Measurements from ENCODE around the gene MFAP4. TPM values are rescaled to one million over a fixed set of nuclear protein-coding genes. Genes with fewer than 3 reads are reported as not detected.

The MFAP4 gene
- total RNA-seq, 4 donors from 2014 or later = 30.6 to 131 (median 53.4) TPM

- Histone ChIP-seq H3K4me1 (peaks cover 0 to 64% (median 21%) of the 10 kb centered on the region in 4 donors), H3K27ac (peak overlapping the region; percentile 92 to 99 (median 94))
- DNase-seq (ENCODE audit: low spot score in 2 of 2) = no peak
Observed at GRCh38 chr17:19379361-19380065, 7.5 kb downstream of the MFAP4 start.

DNA sequence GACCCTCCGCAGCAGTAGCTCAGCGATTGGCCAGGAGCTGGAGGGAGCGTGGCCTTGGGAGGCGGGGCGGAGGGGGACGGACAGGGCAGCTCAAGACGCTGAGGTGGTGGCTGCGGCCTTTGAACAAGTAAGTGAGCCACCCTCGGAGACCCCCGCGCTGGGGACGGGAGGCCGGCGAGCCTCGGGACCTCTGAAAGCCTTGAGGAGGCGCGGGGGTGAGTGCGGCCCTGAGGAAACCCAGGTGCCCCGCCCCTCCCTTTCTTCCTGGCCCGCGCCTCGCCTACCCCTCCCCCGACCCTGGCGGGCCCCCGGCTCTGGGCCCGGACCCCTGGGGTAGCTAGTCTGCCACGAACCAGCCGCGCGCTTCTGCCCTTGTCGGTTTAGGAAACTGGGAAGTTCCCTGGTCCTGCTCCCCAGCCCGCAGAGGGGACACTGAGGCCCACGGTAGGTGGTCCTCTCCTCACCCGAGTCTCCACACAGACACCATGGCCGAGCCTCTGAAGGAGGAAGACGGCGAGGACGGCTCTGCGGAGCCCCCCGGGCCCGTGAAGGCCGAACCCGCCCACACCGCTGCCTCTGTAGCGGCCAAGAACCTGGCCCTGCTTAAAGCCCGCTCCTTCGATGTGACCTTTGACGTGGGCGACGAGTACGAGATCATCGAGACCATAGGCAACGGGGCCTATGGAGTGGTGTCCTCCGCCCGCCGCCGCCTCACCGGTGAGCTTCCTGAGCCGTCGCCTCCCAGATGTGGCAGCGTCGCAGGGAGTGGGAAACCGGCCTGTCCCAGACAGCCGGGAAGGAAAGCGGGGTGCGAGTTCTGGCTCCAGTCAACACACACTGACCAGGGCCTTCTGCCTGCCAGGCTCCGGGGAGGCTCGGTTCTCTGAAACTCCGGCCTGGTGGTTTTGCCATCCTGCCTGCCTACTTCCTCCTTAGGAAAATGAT is 8.3 kb downstream of the MFAP4 start, which contains the start of gene MAPK7:
Gene MAPK7 (plus strand): TSS at position 83 of the 945 bp plus-strand sequence. CDS start 403 bp downstream, at position 486.
- TF ChIP-seq EP300 (IDR thresholded peaks at IDR 0.05) = no peak
- peak; percentile 50 to 53 for TF ChIP-seq POLR2A (IDR thresholded peaks at IDR 0.05)
- Histone ChIP-seq H3K36me3 (peaks cover 2 to 48% (median 30%) of the 10 kb centered on the region in 3 donors), H3K27ac (peak within 1 kb of the TSS; percentile 92 to 99 (median 94)), H3K4me3 (peak within 1 kb of the TSS; percentile 80 to 87 (median 83)), H3K4me1 (peaks cover 0 to 56% (median 13%) of the 10 kb centered on the region in 4 donors), H3K27me3 (no peaks in the 10 kb centered on the region), H3K9me3 (no peaks in the 10 kb centered on the region)
- 3 to 10% methylated on average over 32 to 53 of the region's 69 CpGs for WGBS, 2 donors
- DNase-seq (ENCODE audit: low spot score in 2 of 2) = no peak

More at GRCh38 chr17:19379361-19380065, 7.5 kb downstream of the MFAP4 start:
- Histone ChIP-seq H3K36me3 (peaks cover 2 to 55% (median 30%) of the 10 kb centered on the region in 3 donors), H3K9me3 (no peaks in the 10 kb centered on the region), H3K27me3 (no peaks in the 10 kb centered on the region), H3K4me3 (peak overlapping the region; percentile 80 to 87 (median 83))
- TF ChIP-seq EP300 (IDR thresholded peaks at IDR 0.05) = no peak
- no peak for TF ChIP-seq CTCF (IDR thresholded peaks at IDR 0.05)
- no peak for TF ChIP-seq POLR2A (IDR thresholded peaks at IDR 0.05)
- WGBS, 2 donors = 80 to 83% methylated on average over 13 of the region's 13 CpGs

DNA sequence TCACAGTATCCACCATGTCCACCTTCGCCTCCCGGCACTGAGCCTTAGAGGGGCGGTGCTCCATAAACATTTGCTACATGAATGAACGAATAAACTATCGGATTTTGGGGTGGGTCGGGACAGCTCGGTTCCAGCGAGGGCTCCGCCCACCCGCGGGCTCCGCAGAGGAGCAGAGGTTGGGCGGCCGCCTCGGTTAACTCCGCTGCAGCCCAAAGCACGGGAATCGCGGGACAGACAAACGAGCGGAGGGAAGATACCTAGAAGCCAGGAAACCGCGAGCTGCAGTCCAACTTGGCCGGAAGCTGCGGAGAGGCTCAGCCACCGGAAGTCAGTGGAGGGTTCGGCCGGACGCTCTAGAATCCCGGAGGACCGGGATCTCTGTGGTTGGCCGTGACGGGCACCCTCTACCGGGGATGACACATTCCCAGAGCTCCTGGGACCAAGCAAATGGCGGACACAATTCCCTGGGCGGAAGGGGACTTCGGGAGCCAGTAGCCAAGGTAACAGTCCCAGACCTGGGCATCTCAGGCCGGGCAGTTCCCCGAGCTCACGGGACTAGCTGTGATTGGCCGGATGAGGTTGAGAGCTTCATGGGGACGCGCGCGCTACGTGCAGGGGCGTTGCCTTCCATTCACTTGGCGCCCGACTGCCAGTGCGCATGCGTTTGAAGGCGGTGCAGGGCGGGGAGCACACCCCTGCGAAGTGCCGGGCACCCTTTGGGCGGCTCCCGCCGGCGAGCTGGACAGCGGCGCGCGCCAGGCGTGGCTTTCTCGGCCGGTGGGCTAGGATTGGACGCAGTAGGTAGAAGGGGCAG is 9.2 kb downstream of the MFAP4 start:
- H3K4me3 ChIP-seq = peak overlapping the region; percentile 66 to 87 (median 81)
- WGBS, 2 donors = 0 to 1% methylated on average over 30 to 42 of the region's 67 CpGs
- H3K27ac ChIP-seq = peak overlapping the region; percentile 87 to 99 (median 94)
- peaks cover 2 to 40% (median 26%) of the 10 kb centered on the region in 3 donors for H3K36me3 ChIP-seq
- DNase-seq (ENCODE audit: low spot score in 2 of 2) = peak; percentile 90 to 94
- H3K27me3 ChIP-seq = no peaks in the 10 kb centered on the region
- H3K4me1 ChIP-seq = peaks cover 0 to 47% (median 13%) of the 10 kb centered on the region in 4 donors
- H3K9me3 ChIP-seq = no peaks in the 10 kb centered on the region
- TF ChIP-seq EP300 (IDR thresholded peaks at IDR 0.05) (peak; percentile 85 to 96), CTCF (IDR thresholded peaks at IDR 0.05) (peak in 2 of 5 experiments; percentile 26 to 44), POLR2A (IDR thresholded peaks at IDR 0.05) (peak; percentile 80 to 88)

GRCh38 chr17:19376811-19377210 is 10.2 kb downstream of the MFAP4 start:
- Histone ChIP-seq H3K4me1 (peaks cover 0 to 37% (median 13%) of the 10 kb centered on the region in 4 donors), H3K36me3 (peaks cover 2 to 30% (median 17%) of the 10 kb centered on the region in 3 donors), H3K27me3 (no peaks in the 10 kb centered on the region), H3K9me3 (no peaks in the 10 kb centered on the region), H3K4me3 (peak overlapping the region; percentile 66 to 87 (median 81)), H3K27ac (peak overlapping the region; percentile 87 to 99 (median 94))
- DNase-seq (ENCODE audit: low spot score in 2 of 2) = no peak
- TF ChIP-seq EP300 (IDR thresholded peaks at IDR 0.05) = no peak
- no peak for TF ChIP-seq CTCF (IDR thresholded peaks at IDR 0.05)
- TF ChIP-seq POLR2A (IDR thresholded peaks at IDR 0.05) = no peak
- 48 to 55% methylated on average over 2 of the region's 2 CpGs for WGBS, 2 donors

DNA sequence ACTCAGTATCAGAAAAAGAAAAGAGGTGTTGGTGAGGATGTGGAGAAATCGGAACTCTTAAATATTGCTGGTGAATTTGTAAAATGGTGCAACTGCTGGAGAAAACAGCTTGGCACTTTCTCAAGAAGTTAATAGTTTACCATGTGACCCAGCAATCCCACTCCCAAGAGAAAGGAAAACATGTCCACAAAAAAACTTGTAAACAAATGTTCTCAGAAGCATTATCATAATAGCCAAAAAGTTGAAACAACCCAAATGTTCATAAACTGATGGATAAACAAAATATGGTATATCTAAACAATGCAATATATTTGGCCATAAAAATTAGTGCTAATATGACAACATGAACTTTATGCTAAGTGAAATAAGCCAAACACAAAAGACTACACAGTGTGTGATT is 11.3 kb downstream of the MFAP4 start:
- H3K27ac ChIP-seq = no peak overlapping the region
- TF ChIP-seq EP300 (IDR thresholded peaks at IDR 0.05) (no peak), CTCF (IDR thresholded peaks at IDR 0.05) (no peak), POLR2A (IDR thresholded peaks at IDR 0.05) (no peak)
- H3K4me3 ChIP-seq = no peak overlapping the region

More for the DNA sequence above, 11.3 kb downstream of the MFAP4 start:
- peaks cover under 1 to 19% (median 7%) of the 10 kb centered on the region in 3 donors for H3K36me3 ChIP-seq
- 88 to 93% methylated on average over 1 of the region's 1 CpG for WGBS, 2 donors
- peaks cover 0 to 29% (median 14%) of the 10 kb centered on the region in 4 donors for H3K4me1 ChIP-seq
- no peaks in the 10 kb centered on the region for H3K27me3 ChIP-seq
- H3K9me3 ChIP-seq = no peaks in the 10 kb centered on the region
- no peak for DNase-seq (ENCODE audit: low spot score in 2 of 2)
